H9 (cell line): ENCODE data around the gene CCL3. TPM values are rescaled to one million over a fixed set of nuclear protein-coding genes. Genes with fewer than 3 reads are reported as not detected.
A peak's percentile ranks its signal among the peaks of the same experiment; 100 is the strongest.

Source experiments
- DNase-seq: peaks from one replicate; pipeline ENCODE4 v3.0.0-alpha.2; 2017
- H2AFZ ChIP-seq: one replicate; pipeline ENCODE4 v1.6.1; 2013; ENCODE audit warnings: mild to moderate bottlenecking, low read length, control low read depth, moderate library complexity
- H2AK5ac ChIP-seq: 2 replicates; pipeline ENCODE4 v1.6.1; 2013; ENCODE audit warnings: low read length, control low read depth, mixed read lengths; ENCODE audit not compliant: insufficient read length
- H2BK120ac ChIP-seq: one replicate; pipeline ENCODE4 v1.6.1; 2013; ENCODE audit warnings: low read depth, mild to moderate bottlenecking, low read length, control low read depth, inconsistent platforms; ENCODE audit not compliant: poor library complexity, severe bottlenecking
- H2BK12ac ChIP-seq: 2 replicates; pipeline ENCODE4 v1.6.1; 2013; ENCODE audit warnings: low read length, control low read depth, mixed read lengths, low read depth; ENCODE audit not compliant: insufficient read length
- H2BK15ac ChIP-seq: 2 replicates; pipeline ENCODE4 v1.6.1; 2013; ENCODE audit warnings: low read depth, low read length, control low read depth
- H2BK20ac ChIP-seq: one replicate; pipeline ENCODE4 v1.6.1; 2013; ENCODE audit warnings: low read depth, mild to moderate bottlenecking, low read length, control low read depth, inconsistent platforms; ENCODE audit not compliant: poor library complexity, severe bottlenecking
- H2BK5ac ChIP-seq: 2 replicates; pipeline ENCODE4 v1.6.1; 2013; ENCODE audit warnings: low read length, control low read depth, mixed read lengths; ENCODE audit not compliant: insufficient read length
- H3K14ac ChIP-seq: 2 replicates; pipeline ENCODE4 v1.6.1; 2013; ENCODE audit warnings: low read length, control low read depth; ENCODE audit not compliant: insufficient read depth
- H3K18ac ChIP-seq: 2 replicates; pipeline ENCODE4 v1.6.1; 2013; ENCODE audit warnings: low read depth, mild to moderate bottlenecking, mixed read lengths, low read length, control low read depth; ENCODE audit not compliant: insufficient read length
- H3K23ac ChIP-seq: 2 replicates; pipeline ENCODE4 v1.6.1; 2013; ENCODE audit warnings: low read length, control low read depth, mixed read lengths, low read depth; ENCODE audit not compliant: insufficient read length
- H3K23me2 ChIP-seq: 2 replicates; pipeline ENCODE4 v1.6.1; 2013; ENCODE audit warnings: low read depth, mild to moderate bottlenecking, mixed read lengths, low read length, control low read depth; ENCODE audit not compliant: insufficient read length, poor library complexity, severe bottlenecking
- H3K27ac ChIP-seq: 2 replicates; pipeline ENCODE4 v1.5.1; 2013; ENCODE audit warnings: low read length, control low read depth, mixed read lengths, low read depth; ENCODE audit not compliant: insufficient read length
- H3K27me3 ChIP-seq: 2 replicates; pipeline ENCODE4 v1.6.1; 2013; ENCODE audit warnings: low read length, control low read depth, inconsistent platforms; ENCODE audit not compliant: insufficient read depth
- H3K4ac ChIP-seq: 2 replicates; pipeline ENCODE4 v1.6.1; 2013; ENCODE audit warnings: low read depth, mild to moderate bottlenecking, control low read depth, inconsistent platforms, low read length, moderate library complexity
- H3K4me1 ChIP-seq: 2 replicates; pipeline ENCODE4 v1.6.1; 2013; ENCODE audit warnings: low read length, control low read depth, inconsistent platforms; ENCODE audit not compliant: insufficient read depth
- H3K4me2 ChIP-seq: 2 replicates; pipeline ENCODE4 v1.6.1; 2013; ENCODE audit warnings: low read length, control low read depth, mixed read lengths; ENCODE audit not compliant: insufficient read length, insufficient read depth
- H3K56ac ChIP-seq: 2 replicates; pipeline ENCODE4 v1.6.1; 2013; ENCODE audit warnings: low read depth, mild to moderate bottlenecking, mixed read lengths, low read length, control low read depth; ENCODE audit not compliant: insufficient read length
- H3K79me1 ChIP-seq: 2 replicates; pipeline ENCODE4 v1.6.1; 2013; ENCODE audit warnings: low read depth, mild to moderate bottlenecking, moderate library complexity, low read length, control low read depth, inconsistent platforms; ENCODE audit not compliant: insufficient read depth, poor library complexity, severe bottlenecking
- H3K79me2 ChIP-seq: 2 replicates; pipeline ENCODE4 v1.6.1; 2013; ENCODE audit warnings: low read length, control low read depth, inconsistent platforms; ENCODE audit not compliant: insufficient read depth
- H3K9ac ChIP-seq: 2 replicates; pipeline ENCODE4 v1.6.1; 2013; ENCODE audit warnings: low read length, control low read depth, mixed read lengths; ENCODE audit not compliant: insufficient read length; ENCODE audit errors: extremely low read depth
- H3K9me3 ChIP-seq: one replicate; pipeline ENCODE4 v1.6.1; 2013; ENCODE audit warnings: low read depth, low read length, inconsistent platforms; ENCODE audit not compliant: control insufficient read depth
- H3T11ph ChIP-seq: one replicate; pipeline ENCODE4 v1.6.1; 2013; ENCODE audit warnings: mild to moderate bottlenecking, low read length, control low read depth, inconsistent platforms
- H4K20me1 ChIP-seq: one replicate; pipeline ENCODE4 v1.6.1; 2013; ENCODE audit not compliant: control insufficient read depth, insufficient read length, insufficient read depth
- H4K5ac ChIP-seq: 2 replicates; pipeline ENCODE4 v1.6.1; 2013; ENCODE audit warnings: low read depth, mild to moderate bottlenecking, mixed read lengths, low read length, control low read depth; ENCODE audit not compliant: insufficient read length
- H4K8ac ChIP-seq: replicated peaks from 2 replicates; pipeline ENCODE4 v1.6.1; 2013; ENCODE audit warnings: low read length, control low read depth, mixed read lengths, low read depth; ENCODE audit not compliant: insufficient read length
- H4K91ac ChIP-seq: 2 replicates; pipeline ENCODE4 v1.6.1; 2013; ENCODE audit warnings: low read depth, mild to moderate bottlenecking, moderate library complexity, mixed read lengths, low read length, control low read depth; ENCODE audit not compliant: insufficient read length
- H3K27ac Mint-ChIP-seq, 3 experiments: 2 replicates in 2 of 3; 3 replicates in 1 of 3; pipeline ENCODE4 v1.8.0; 2020 to 2021; ENCODE audit warnings: mixed read lengths in 3 of 3, mild to moderate bottlenecking in 1 of 3, moderate library complexity in 1 of 3
- H3K27me3 Mint-ChIP-seq: 2 replicates; pipeline ENCODE4 v1.8.0; 2021; ENCODE audit warnings: low read depth, mild to moderate bottlenecking, moderate library complexity, mixed read lengths
- H3K36me3 Mint-ChIP-seq, 3 experiments: 2 replicates in 2 of 3; 3 replicates in 1 of 3; pipeline ENCODE4 v1.8.0; 2020 to 2021; ENCODE audit warnings: low read depth in 3 of 3, mixed read lengths in 3 of 3; ENCODE audit not compliant: insufficient read depth in 1 of 3
- H3K4me1 Mint-ChIP-seq, 2 experiments: 2 replicates each; pipeline ENCODE4 v1.8.0; 2020; ENCODE audit warnings: mixed read lengths in 2 of 2
- H3K4me3 Mint-ChIP-seq, 2 experiments: 2 replicates in 1 of 2; 3 replicates in 1 of 2; pipeline ENCODE4 v1.8.0; 2020 to 2021; ENCODE audit warnings: mild to moderate bottlenecking in 2 of 2, mixed read lengths in 2 of 2, moderate library complexity in 1 of 2
- H3K9me3 Mint-ChIP-seq, 2 experiments: 2 replicates in 1 of 2; 3 replicates in 1 of 2; pipeline ENCODE4 v1.8.0; 2020; ENCODE audit warnings: mild to moderate bottlenecking in 2 of 2, mixed read lengths in 2 of 2, moderate library complexity in 1 of 2
- CTCF ChIP-seq: fragments of 200-600 bp; sonication (generic); conservative IDR thresholded peaks from 3 replicates; pipeline ENCODE4 v1.8.0; 2021; ENCODE audit warnings: antibody characterized with exemption, mild to moderate bottlenecking
- WGBS: extraction: QIAGEN DNeasy Blood & Tissue Kit; methylation state at CpG from one replicate; pipeline ENCODE4 v1.1.7; 2013; ENCODE audit warnings: missing lambda C conversion rate, low lambda C conversion rate, mixed read lengths; ENCODE audit not compliant: insufficient read length; ENCODE audit errors: extremely low coverage; 5-methylcytosine and 5-hydroxymethylcytosine counted together
- total RNA-seq: library from RNA; stranded (reverse); gene quantifications from 2 replicates; pipeline ENCODE4 v1.2.1, GENCODE V29; 2021

Gene CCL3
- total RNA-seq, 1 experiment from 2014 or later: not detected

GRCh38 chr17:36072431-36073121, 17.4 kb downstream of the CCL3 start:
- Histone ChIP-seq H3K27me3 (no peaks in the 10 kb centered on the region), H2AFZ (no peak overlapping the region), H3K9me3 (no peaks in the 10 kb centered on the region), H3K27ac (no peak overlapping the region), H2BK12ac (no peak overlapping the region), H3K79me2 (no peaks in the 10 kb centered on the region), H3K23me2 (no peaks in the 10 kb centered on the region), H3K4me1 (no peaks in the 10 kb centered on the region), H3K18ac (no peak overlapping the region), H3K14ac (no peak overlapping the region), H4K20me1 (no peaks in the 10 kb centered on the region), H3K4ac (no peak overlapping the region), H2BK15ac (no peak overlapping the region), H3T11ph (no peak overlapping the region), H3K56ac (no peak overlapping the region), H3K9ac (no peak overlapping the region), H3K79me1 (no peaks in the 10 kb centered on the region), H2BK5ac (no peak overlapping the region), H3K23ac (no peak overlapping the region), H4K8ac (no peak overlapping the region), H3K4me2 (no peak overlapping the region), H2BK20ac (no peak overlapping the region), H4K91ac (no peak overlapping the region), H4K5ac (no peak overlapping the region), H2BK120ac (no peak overlapping the region), H2AK5ac (no peak overlapping the region)
- Mint-ChIP-seq H3K27me3 (peaks cover 2% of the 10 kb centered on the region), H3K27ac (peak overlapping the region in 1 of 3 experiments; percentile 82; a peak in 3 of 7 replicates), H3K4me3 (no peak overlapping the region), H3K36me3 (0 out of 7 replicates have a peak, but pooled peaks cover 0 to 2% (median 0%) of the 10 kb centered on the region in 3 experiments), H3K4me1 (peaks cover 4 to 7% of the 10 kb centered on the region in 2 experiments; a peak in 3 of 4 replicates), H3K9me3 (no peaks in the 10 kb centered on the region)
- peak; percentile 89 for DNase-seq
- TF ChIP-seq CTCF: peak; percentile 93
- no CpG with 5 or more reads among the region's 12 CpGs for WGBS
